Fibroblast of lung (primary cell): ENCODE measurements around the gene GSK3A.

ENCODE experiments used
- CTCF ChIP-seq, 2 donors: IDR thresholded peaks in 1 of 2; conservative IDR thresholded peaks in 1 of 2; 1 replicate in 1 of 2; 2 replicates in 1 of 2; pipeline ENCODE4 v1.5.1; 2011 to 2012; ENCODE audit warnings: low read length in 2 of 2, control low read depth in 1 of 2, inconsistent platforms in 1 of 2, low read depth in 1 of 2, mild to moderate bottlenecking in 1 of 2
- EZH2 ChIP-seq: IDR thresholded peaks from 2 replicates; pipeline ENCODE4 v1.5.1; 2012; ENCODE audit warnings: low read length, control low read depth, mild to moderate bottlenecking; ENCODE audit errors: missing control alignments

- TF ChIP-seq CTCF (conservative IDR thresholded peaks at IDR 0.05 in 1 of 2, IDR thresholded peaks at IDR 0.05 in 1 of 2; ENCODE audit: low read depth in 1 of 2, low read length in 2 of 2) = no peak
- no peak for TF ChIP-seq EZH2
These were observed 39.7 kb upstream of the GSK3A start for GRCh38 chr19:42281827-42282762.
